ENCODE results near the gene IER5L. TPM values are rescaled to one million over a fixed set of nuclear protein-coding genes. Genes with fewer than 3 reads are reported as not detected.

The IER5L gene
- total RNA-seq, 2 experiments from 2014 or later, result 1.1 to 1.6 TPM

- H3K27me3 Mint-ChIP-seq (ENCODE audit: low read depth), result no peaks in the 10 kb centered on the region
- H3K4me3 Mint-ChIP-seq, result no peak overlapping the region
- H3K9me3 Mint-ChIP-seq, result no peaks in the 10 kb centered on the region
- no peaks in the 10 kb centered on the region for H3K36me3 Mint-ChIP-seq (ENCODE audit: low read depth)
- no peak overlapping the region for H3K27ac Mint-ChIP-seq
- H3K4me1 Mint-ChIP-seq (ENCODE audit: low read depth), result peaks cover 9% of the 10 kb centered on the region
- intact Hi-C loops (cut with micrococcal nuclease), result no loop called here
- DNase-seq, result no peak
- CTCF ChIA-PET, result interaction anchor here (0.6 kb wide), 1 partner anchor 101 kb away, joined by 3 read pairs; no protein-coding TSS in a partner anchor
Measured at GRCh38 chr9:129213551-129213950, 35.5 kb upstream of the IER5L start.

GRCh38 chr9:129211686-129212085, 33.6 kb upstream of the IER5L start:
- no peak for DNase-seq
- Mint-ChIP-seq H3K27me3 (ENCODE audit: low read depth) (no peaks in the 10 kb centered on the region), H3K4me3 (no peak overlapping the region), H3K27ac (no peak overlapping the region), H3K4me1 (ENCODE audit: low read depth) (peaks cover 26% of the 10 kb centered on the region), H3K9me3 (no peaks in the 10 kb centered on the region), H3K36me3 (ENCODE audit: low read depth) (no peaks in the 10 kb centered on the region)
- intact Hi-C loops (cut with micrococcal nuclease), result no loop called here
- CTCF ChIA-PET, result no interaction called here

- no peaks in the 10 kb centered on the region for H3K36me3 Mint-ChIP-seq (ENCODE audit: low read depth)
- no peak overlapping the region for H3K4me3 Mint-ChIP-seq
- DNase-seq, result no peak
- intact Hi-C loops (cut with micrococcal nuclease), result no loop called here
- peaks cover 28% of the 10 kb centered on the region for H3K4me1 Mint-ChIP-seq (ENCODE audit: low read depth)
- H3K9me3 Mint-ChIP-seq, result no peaks in the 10 kb centered on the region
- CTCF ChIA-PET, result interaction anchor here (0.6 kb wide), 2 partner anchors 156 to 790 kb away, joined by 3 to 6 read pairs; no protein-coding TSS in a partner anchor
- H3K27ac Mint-ChIP-seq, result no peak overlapping the region
- no peaks in the 10 kb centered on the region for H3K27me3 Mint-ChIP-seq (ENCODE audit: low read depth)
Measured at GRCh38 chr9:129210125-129210524, 32.1 kb upstream of the IER5L start.

- H3K4me3 Mint-ChIP-seq, result no peak overlapping the region
- intact Hi-C loops (cut with micrococcal nuclease), result no loop called here
- H3K27me3 Mint-ChIP-seq (ENCODE audit: low read depth), result no peaks in the 10 kb centered on the region
- no peak for DNase-seq
- peaks cover 28% of the 10 kb centered on the region for H3K4me1 Mint-ChIP-seq (ENCODE audit: low read depth)
- no peaks in the 10 kb centered on the region for H3K9me3 Mint-ChIP-seq
- H3K36me3 Mint-ChIP-seq (ENCODE audit: low read depth), result no peaks in the 10 kb centered on the region
- CTCF ChIA-PET, result interaction anchor here (0.6 kb wide), 1 partner anchor 790 kb away, joined by 3 read pairs; no protein-coding TSS in a partner anchor
- H3K27ac Mint-ChIP-seq, result no peak overlapping the region
Measured at GRCh38 chr9:129209580-129209979, 31.5 kb upstream of the IER5L start.

GRCh38 chr9:129209109-129209508, 31.0 kb upstream of the IER5L start:
- Mint-ChIP-seq H3K4me3 (no peak overlapping the region), H3K36me3 (ENCODE audit: low read depth) (no peaks in the 10 kb centered on the region), H3K4me1 (ENCODE audit: low read depth) (peaks cover 28% of the 10 kb centered on the region), H3K27me3 (ENCODE audit: low read depth) (no peaks in the 10 kb centered on the region), H3K9me3 (no peaks in the 10 kb centered on the region), H3K27ac (no peak overlapping the region)
- intact Hi-C loops (cut with micrococcal nuclease), result no loop called here
- no peak for DNase-seq
- CTCF ChIA-PET, result no interaction called here

GRCh38 chr9:129208207-129209032, 30.4 kb upstream of the IER5L start:
- H3K4me1 Mint-ChIP-seq (ENCODE audit: low read depth), result peaks cover 28% of the 10 kb centered on the region
- no peaks in the 10 kb centered on the region for H3K27me3 Mint-ChIP-seq (ENCODE audit: low read depth)
- CTCF ChIA-PET, result interaction anchor here (0.6 to 0.7 kb wide), 2 partner anchors 34 to 321 kb away, joined by 6 read pairs; no protein-coding TSS in a partner anchor
- H3K27ac Mint-ChIP-seq, result peak overlapping the region; percentile 70
- H3K36me3 Mint-ChIP-seq (ENCODE audit: low read depth), result no peaks in the 10 kb centered on the region
- peak overlapping the region; percentile 49 for H3K4me3 Mint-ChIP-seq
- peak; percentile 70 for DNase-seq
- intact Hi-C loops (cut with micrococcal nuclease), result no loop called here
- no peaks in the 10 kb centered on the region for H3K9me3 Mint-ChIP-seq

GRCh38 chr9:129206905-129207304, 28.8 kb upstream of the IER5L start:
- Mint-ChIP-seq H3K27ac (peak overlapping the region; percentile 46), H3K4me1 (ENCODE audit: low read depth) (peaks cover 30% of the 10 kb centered on the region), H3K27me3 (ENCODE audit: low read depth) (no peaks in the 10 kb centered on the region), H3K4me3 (no peak overlapping the region), H3K36me3 (ENCODE audit: low read depth) (no peaks in the 10 kb centered on the region), H3K9me3 (no peaks in the 10 kb centered on the region)
- DNase-seq, result no peak
- intact Hi-C loops (cut with micrococcal nuclease), result no loop called here
- CTCF ChIA-PET, result no interaction called here

GRCh38 chr9:129206401-129206800, 28.3 kb upstream of the IER5L start:
- no peaks in the 10 kb centered on the region for H3K9me3 Mint-ChIP-seq
- DNase-seq, result no peak

GRCh38 chr9:129204840-129205239, 26.8 kb upstream of the IER5L start:
- Mint-ChIP-seq H3K27ac (no peak overlapping the region), H3K4me3 (no peak overlapping the region), H3K9me3 (no peaks in the 10 kb centered on the region), H3K27me3 (ENCODE audit: low read depth) (no peaks in the 10 kb centered on the region), H3K4me1 (ENCODE audit: low read depth) (peaks cover 30% of the 10 kb centered on the region), H3K36me3 (ENCODE audit: low read depth) (no peaks in the 10 kb centered on the region)
- intact Hi-C loops (cut with micrococcal nuclease), result no loop called here
- CTCF ChIA-PET, result no interaction called here
- DNase-seq, result no peak

More at GRCh38 chr9:129206401-129206800, 28.3 kb upstream of the IER5L start:
- Mint-ChIP-seq H3K4me3 (no peak overlapping the region), H3K36me3 (ENCODE audit: low read depth) (no peaks in the 10 kb centered on the region), H3K27me3 (ENCODE audit: low read depth) (no peaks in the 10 kb centered on the region), H3K4me1 (ENCODE audit: low read depth) (peaks cover 30% of the 10 kb centered on the region), H3K27ac (no peak overlapping the region)
- CTCF ChIA-PET, result interaction anchor here (0.6 kb wide), 1 partner anchor 109 kb away, joined by 3 read pairs; no protein-coding TSS in a partner anchor
- intact Hi-C loops (cut with micrococcal nuclease), result no loop called here

- peak overlapping the region; percentile 65 for H3K4me3 Mint-ChIP-seq
- no peaks in the 10 kb centered on the region for H3K27me3 Mint-ChIP-seq (ENCODE audit: low read depth)
- H3K9me3 Mint-ChIP-seq, result no peaks in the 10 kb centered on the region
- H3K36me3 Mint-ChIP-seq (ENCODE audit: low read depth), result no peaks in the 10 kb centered on the region
- peaks cover 22% of the 10 kb centered on the region for H3K4me1 Mint-ChIP-seq (ENCODE audit: low read depth)
- CTCF ChIA-PET, result no interaction called here
- no peak for DNase-seq
- H3K27ac Mint-ChIP-seq, result no peak overlapping the region
- intact Hi-C loops (cut with micrococcal nuclease), result loop anchor here (2.0 kb wide), 1 partner anchor 33 kb away; no protein-coding TSS in a partner anchor
Measured at GRCh38 chr9:129203556-129203909, 25.5 kb upstream of the IER5L start.

- Mint-ChIP-seq H3K4me1 (ENCODE audit: low read depth) (peaks cover 18% of the 10 kb centered on the region), H3K4me3 (peak overlapping the region; percentile 65), H3K36me3 (ENCODE audit: low read depth) (no peaks in the 10 kb centered on the region), H3K9me3 (no peaks in the 10 kb centered on the region), H3K27me3 (ENCODE audit: low read depth) (no peaks in the 10 kb centered on the region), H3K27ac (no peak overlapping the region)
- DNase-seq, result peak; percentile 89
- intact Hi-C loops (cut with micrococcal nuclease), result loop anchor here (1.0 to 2.0 kb wide), 2 partner anchors 25 to 34 kb away; partner anchors contain the start of gene IER5L
- CTCF ChIA-PET, result no interaction called here
Measured at GRCh38 chr9:129202613-129203555, 24.8 kb upstream of the IER5L start.

GRCh38 chr9:129201866-129202265, 23.8 kb upstream of the IER5L start:
- Mint-ChIP-seq H3K27me3 (ENCODE audit: low read depth) (no peaks in the 10 kb centered on the region), H3K36me3 (ENCODE audit: low read depth) (no peaks in the 10 kb centered on the region), H3K9me3 (no peaks in the 10 kb centered on the region), H3K4me3 (no peak overlapping the region), H3K4me1 (ENCODE audit: low read depth) (peaks cover 8% of the 10 kb centered on the region), H3K27ac (no peak overlapping the region)
- intact Hi-C loops (cut with micrococcal nuclease), result loop anchor here (1.0 to 2.0 kb wide), 2 partner anchors 24 to 35 kb away; partner anchors contain the start of gene IER5L
- CTCF ChIA-PET, result no interaction called here
- DNase-seq, result no peak
